Ovary (tissue), 3 donors: ENCODE measurements around the gene HJURP.

Experiments used
- CTCF ChIP-seq, 3 donors: fragments of 450-650 bp in 2 of 3; fragments of 200-600 bp in 1 of 3; IDR thresholded peaks; one replicate each; pipeline versions ENCODE4 v1.5.1 to v1.8.0; 2016 to 2022; ENCODE audit warnings: antibody characterized with exemption in 3 of 3, mild to moderate bottlenecking in 1 of 3
- EP300 ChIP-seq: sonication (generic); formaldehyde crosslinking; IDR thresholded peaks from one replicate; pipeline ENCODE4 v1.6.1; 2017; ENCODE audit warnings: antibody characterized with exemption
- POLR2A ChIP-seq: fragments of 450-650 bp; IDR thresholded peaks from one replicate; pipeline ENCODE4 v1.6.1; 2017; ENCODE audit warnings: antibody characterized with exemption, mild to moderate bottlenecking, moderate library complexity
- donor health status: DM: no; HTN: no; CAD: no.

DNA sequence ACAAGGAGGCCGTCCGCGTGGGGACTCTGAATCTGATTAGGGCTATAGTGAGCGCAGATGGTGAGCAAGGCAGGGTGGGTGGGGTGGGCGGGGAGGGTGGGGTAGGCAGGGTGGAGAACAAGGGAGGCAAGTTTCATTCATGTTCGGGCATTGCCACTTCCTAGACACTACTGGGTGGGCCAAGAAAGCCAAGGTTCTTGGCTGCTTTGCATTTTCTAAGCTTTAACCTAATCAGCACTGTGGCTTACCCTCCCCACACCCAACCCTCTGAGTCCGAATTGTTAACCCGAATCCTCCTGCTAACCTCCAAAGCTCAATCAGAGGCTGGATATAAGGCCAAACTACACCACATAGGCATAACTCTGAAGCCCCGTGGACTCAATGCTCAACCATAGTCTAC is 58.1 kb downstream of the HJURP start:
- TF ChIP-seq CTCF (IDR thresholded peaks at IDR 0.05) = no peak
- TF ChIP-seq EP300 = no peak
- TF ChIP-seq POLR2A = no peak
